Measurements from ENCODE around the gene SLC35B4.

Gene SLC35B4

DNA sequence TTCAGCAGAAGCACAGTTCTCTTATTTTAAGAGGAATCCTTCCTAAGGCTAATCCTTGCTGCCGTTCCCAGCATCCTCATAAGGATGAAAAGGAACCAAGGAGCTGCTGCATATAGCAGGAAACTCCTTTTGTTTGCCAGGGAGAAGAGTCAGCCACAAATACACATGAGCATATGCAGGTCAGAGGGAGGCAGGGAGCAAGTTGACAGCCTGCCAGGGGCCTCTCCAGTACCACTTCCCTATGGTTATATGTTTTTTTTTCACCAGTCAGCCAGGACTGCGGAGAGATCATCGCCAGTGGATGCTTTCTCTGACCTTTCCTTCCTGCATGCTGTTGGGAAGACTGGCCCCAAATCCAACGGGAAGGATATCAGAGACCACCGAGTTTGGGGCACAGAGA is 39.8 kb downstream of the SLC35B4 start:
- ATAC-seq, result no peak
- no peak for TF ChIP-seq ZNF565 (CRISPR knock-in tag; conservative IDR thresholded peaks at IDR 0.05; ENCODE audit: low read depth)
- no peak for TF ChIP-seq PPARA (CRISPR knock-in tag; IDR thresholded peaks at IDR 0.05; ENCODE audit: borderline replicate concordance)
- TF ChIP-seq ZNF70 (CRISPR knock-in tag; IDR thresholded peaks at IDR 0.05), result no peak
- TF ChIP-seq ESRRG (CRISPR knock-in tag; IDR thresholded peaks at IDR 0.05), result no peak
- TF ChIP-seq ZFP3 (CRISPR knock-in tag; IDR thresholded peaks at IDR 0.05), result no peak

- ATAC-seq, result no peak
- TF ChIP-seq ISL1 (CRISPR knock-in tag; IDR thresholded peaks at IDR 0.05) (no peak), TOX (CRISPR knock-in tag; IDR thresholded peaks at IDR 0.05; ENCODE audit: borderline replicate concordance) (no peak), PPARA (CRISPR knock-in tag; IDR thresholded peaks at IDR 0.05; ENCODE audit: borderline replicate concordance) (no peak), CSRNP3 (CRISPR knock-in tag; IDR thresholded peaks at IDR 0.05) (no peak)
Measured at GRCh38 chr7:134262322-134262721, 54.4 kb downstream of the SLC35B4 start.

- no peak for ATAC-seq
Measured at GRCh38 chr7:134255814-134256213, 60.9 kb downstream of the SLC35B4 start.

GRCh38 chr7:134254311-134254710 is 62.4 kb downstream of the SLC35B4 start:
- TF ChIP-seq CSRNP3 (CRISPR knock-in tag; IDR thresholded peaks at IDR 0.05) (no peak), BACH2 (CRISPR knock-in tag; IDR thresholded peaks at IDR 0.05; ENCODE audit: borderline replicate concordance) (no peak), ZC3H10 (CRISPR knock-in tag; IDR thresholded peaks at IDR 0.05) (no peak), ZNF8 (CRISPR knock-in tag; IDR thresholded peaks at IDR 0.05) (no peak), ZNF70 (CRISPR knock-in tag; IDR thresholded peaks at IDR 0.05) (no peak), ARNTL (CRISPR knock-in tag; IDR thresholded peaks at IDR 0.05; ENCODE audit: borderline replicate concordance, low read depth) (no peak)
- TF ChIP-seq, protein P1, sequence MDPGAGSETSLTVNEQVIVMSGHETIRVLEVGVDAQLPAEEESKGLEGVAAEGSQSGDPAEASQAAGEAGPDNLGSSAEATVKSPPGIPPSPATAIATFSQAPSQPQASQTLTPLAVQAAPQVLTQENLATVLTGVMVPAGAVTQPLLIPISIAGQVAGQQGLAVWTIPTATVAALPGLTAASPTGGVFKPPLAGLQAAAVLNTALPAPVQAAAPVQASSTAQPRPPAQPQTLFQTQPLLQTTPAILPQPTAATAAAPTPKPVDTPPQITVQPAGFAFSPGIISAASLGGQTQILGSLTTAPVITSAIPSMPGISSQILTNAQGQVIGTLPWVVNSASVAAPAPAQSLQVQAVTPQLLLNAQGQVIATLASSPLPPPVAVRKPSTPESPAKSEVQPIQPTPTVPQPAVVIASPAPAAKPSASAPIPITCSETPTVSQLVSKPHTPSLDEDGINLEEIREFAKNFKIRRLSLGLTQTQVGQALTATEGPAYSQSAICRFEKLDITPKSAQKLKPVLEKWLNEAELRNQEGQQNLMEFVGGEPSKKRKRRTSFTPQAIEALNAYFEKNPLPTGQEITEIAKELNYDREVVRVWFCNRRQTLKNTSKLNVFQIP (CRISPR knock-in tag; IDR thresholded peaks at IDR 0.05; ENCODE audit: borderline replicate concordance, low read depth), result no peak
- ATAC-seq, result no peak

More at GRCh38 chr7:134255814-134256213, 60.9 kb downstream of the SLC35B4 start:
- TF ChIP-seq ZNF565 (CRISPR knock-in tag; conservative IDR thresholded peaks at IDR 0.05; ENCODE audit: low read depth) (no peak), SNAI2 (CRISPR knock-in tag; IDR thresholded peaks at IDR 0.05) (no peak), ZFP30 (CRISPR knock-in tag; IDR thresholded peaks at IDR 0.05) (no peak), ZNF70 (CRISPR knock-in tag; IDR thresholded peaks at IDR 0.05) (no peak), TOX (CRISPR knock-in tag; IDR thresholded peaks at IDR 0.05; ENCODE audit: borderline replicate concordance) (no peak), PPARA (CRISPR knock-in tag; IDR thresholded peaks at IDR 0.05; ENCODE audit: borderline replicate concordance) (no peak), BACH2 (CRISPR knock-in tag; IDR thresholded peaks at IDR 0.05; ENCODE audit: borderline replicate concordance) (no peak), ZNF8 (CRISPR knock-in tag; IDR thresholded peaks at IDR 0.05) (no peak)
- TF ChIP-seq, protein P2, sequence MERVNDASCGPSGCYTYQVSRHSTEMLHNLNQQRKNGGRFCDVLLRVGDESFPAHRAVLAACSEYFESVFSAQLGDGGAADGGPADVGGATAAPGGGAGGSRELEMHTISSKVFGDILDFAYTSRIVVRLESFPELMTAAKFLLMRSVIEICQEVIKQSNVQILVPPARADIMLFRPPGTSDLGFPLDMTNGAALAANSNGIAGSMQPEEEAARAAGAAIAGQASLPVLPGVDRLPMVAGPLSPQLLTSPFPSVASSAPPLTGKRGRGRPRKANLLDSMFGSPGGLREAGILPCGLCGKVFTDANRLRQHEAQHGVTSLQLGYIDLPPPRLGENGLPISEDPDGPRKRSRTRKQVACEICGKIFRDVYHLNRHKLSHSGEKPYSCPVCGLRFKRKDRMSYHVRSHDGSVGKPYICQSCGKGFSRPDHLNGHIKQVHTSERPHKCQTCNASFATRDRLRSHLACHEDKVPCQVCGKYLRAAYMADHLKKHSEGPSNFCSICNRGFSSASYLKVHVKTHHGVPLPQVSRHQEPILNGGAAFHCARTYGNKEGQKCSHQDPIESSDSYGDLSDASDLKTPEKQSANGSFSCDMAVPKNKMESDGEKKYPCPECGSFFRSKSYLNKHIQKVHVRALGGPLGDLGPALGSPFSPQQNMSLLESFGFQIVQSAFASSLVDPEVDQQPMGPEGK (CRISPR knock-in tag; IDR thresholded peaks at IDR 0.05; ENCODE audit: borderline replicate concordance), result no peak
- TF ChIP-seq, protein P1 (CRISPR knock-in tag; IDR thresholded peaks at IDR 0.05; ENCODE audit: borderline replicate concordance, low read depth), result no peak

- ATAC-seq, result no peak
- no peak for TF ChIP-seq ESRRG (CRISPR knock-in tag; IDR thresholded peaks at IDR 0.05)
- TF ChIP-seq BACH2 (CRISPR knock-in tag; IDR thresholded peaks at IDR 0.05; ENCODE audit: borderline replicate concordance), result no peak
- TF ChIP-seq TCF4 (CRISPR knock-in tag; IDR thresholded peaks at IDR 0.05; ENCODE audit: borderline replicate concordance), result no peak
- no peak for TF ChIP-seq SNAI2 (CRISPR knock-in tag; IDR thresholded peaks at IDR 0.05)
- TF ChIP-seq RARB (CRISPR knock-in tag; IDR thresholded peaks at IDR 0.05), result no peak
- TF ChIP-seq ZNF70 (CRISPR knock-in tag; IDR thresholded peaks at IDR 0.05), result no peak
- TF ChIP-seq ARNTL (CRISPR knock-in tag; IDR thresholded peaks at IDR 0.05; ENCODE audit: borderline replicate concordance, low read depth), result no peak
- TF ChIP-seq CSRNP3 (CRISPR knock-in tag; IDR thresholded peaks at IDR 0.05), result no peak
- TF ChIP-seq ZC3H10 (CRISPR knock-in tag; IDR thresholded peaks at IDR 0.05), result no peak
- TF ChIP-seq, protein P2 (CRISPR knock-in tag; IDR thresholded peaks at IDR 0.05; ENCODE audit: borderline replicate concordance), result no peak
- no peak for TF ChIP-seq ZFP3 (CRISPR knock-in tag; IDR thresholded peaks at IDR 0.05)
- no peak for TF ChIP-seq ZNF565 (CRISPR knock-in tag; conservative IDR thresholded peaks at IDR 0.05; ENCODE audit: low read depth)
- TF ChIP-seq GLIS3 (CRISPR knock-in tag; IDR thresholded peaks at IDR 0.05), result no peak
- no peak for TF ChIP-seq PPARA (CRISPR knock-in tag; IDR thresholded peaks at IDR 0.05; ENCODE audit: borderline replicate concordance)
- no peak for TF ChIP-seq TOX (CRISPR knock-in tag; IDR thresholded peaks at IDR 0.05; ENCODE audit: borderline replicate concordance)
- TF ChIP-seq CSDC2 (CRISPR knock-in tag; IDR thresholded peaks at IDR 0.05), result no peak
Measured at GRCh38 chr7:134248196-134248595, 68.5 kb downstream of the SLC35B4 start.

All from SK-N-SH treated with all-trans-retinoic acid at 6 μM for 48 hours (cell line).